NCI-H748 (cell line): ENCODE results near the gene EPB41L4B.

ENCODE experiments used
- DNase-seq: peaks from one replicate; lab custom pipeline; 2025; ENCODE audit not compliant: unreplicated experiment; lab: John Stamatoyannopoulos, UW

Gene EPB41L4B

DNA sequence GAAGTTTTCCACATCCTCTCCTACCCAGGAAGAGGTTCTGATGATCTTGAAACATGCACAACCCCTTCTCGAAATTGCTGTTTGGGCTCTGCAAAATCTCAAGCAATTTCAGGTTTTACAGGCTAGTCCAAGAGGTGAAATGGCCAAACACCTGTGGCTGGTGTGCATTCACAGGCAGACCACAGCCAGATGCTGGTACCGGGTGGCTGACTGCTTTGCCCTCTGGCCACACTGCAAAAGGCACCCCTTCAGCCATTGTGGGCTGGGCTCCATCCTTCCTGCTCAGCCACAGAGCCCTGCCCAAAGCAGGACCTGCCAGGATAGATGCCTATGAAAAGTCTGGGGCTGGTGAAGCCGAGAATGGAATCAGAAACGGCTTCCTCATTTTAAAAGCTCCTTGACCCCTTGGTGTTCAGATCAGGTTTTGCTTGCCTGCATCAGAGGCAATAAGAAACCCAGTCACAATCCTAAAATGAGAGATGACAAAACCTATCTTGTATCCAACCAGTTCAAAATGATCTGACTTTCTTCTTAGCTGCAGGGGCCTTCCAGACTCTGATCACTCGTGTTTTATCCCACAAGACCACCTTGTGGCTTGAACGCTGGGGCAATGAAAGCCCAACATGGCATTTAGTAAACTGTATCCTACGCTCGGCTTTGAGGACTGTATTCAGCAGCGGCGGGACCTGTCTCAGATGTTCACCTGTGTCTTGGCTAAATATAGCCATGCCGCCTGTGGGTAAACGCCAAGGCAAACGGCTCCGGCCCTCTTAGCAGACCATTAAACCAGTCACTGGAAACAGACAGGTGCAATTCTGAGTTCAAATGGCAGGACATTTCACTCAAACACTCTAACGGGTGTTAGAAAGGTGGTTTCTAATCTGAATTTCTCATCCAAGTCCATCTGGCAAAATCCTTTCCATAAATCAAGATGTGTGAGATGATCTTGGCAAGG is 49.6 kb downstream of the EPB41L4B start:
- no peak for DNase-seq

DNA sequence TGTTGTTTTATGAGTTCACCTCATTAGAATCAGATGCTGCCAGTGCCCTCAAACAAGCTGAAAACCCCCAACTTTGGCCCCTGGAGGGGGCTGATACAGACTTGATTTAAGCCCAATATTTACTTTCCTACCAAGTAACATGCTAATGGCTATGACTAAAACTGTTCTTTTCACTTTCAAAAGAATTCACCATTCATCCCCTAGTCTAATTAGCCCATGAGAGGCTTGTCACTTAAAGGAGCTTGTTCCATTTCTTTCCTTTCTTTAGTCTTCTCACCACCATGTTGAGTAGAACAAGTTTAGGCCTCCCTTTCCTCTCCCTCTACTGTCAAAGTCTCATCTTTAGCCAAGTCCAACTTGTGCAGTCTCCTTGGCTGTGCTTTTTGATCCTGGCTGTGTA is 50.4 kb downstream of the EPB41L4B start:
- no peak for DNase-seq

DNA sequence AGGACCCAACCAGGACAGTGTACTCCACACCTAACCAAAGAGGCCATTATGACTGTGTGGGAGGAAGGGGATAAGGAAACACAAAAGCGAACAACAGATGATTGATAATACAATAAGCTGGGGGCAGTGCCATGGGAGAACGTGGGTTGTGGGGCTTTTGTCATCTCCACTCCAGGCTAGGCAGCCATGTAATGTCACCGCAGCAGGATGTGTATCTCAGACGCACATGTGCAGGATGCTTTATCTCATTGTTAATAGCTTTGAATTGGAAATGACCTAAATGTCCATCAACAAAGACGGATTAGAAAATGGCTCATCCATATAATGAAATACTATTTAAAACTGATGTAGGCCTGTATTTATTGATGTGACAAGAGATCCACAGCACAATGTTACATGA is 51.0 kb downstream of the EPB41L4B start:
- DNase-seq, result no peak

DNA sequence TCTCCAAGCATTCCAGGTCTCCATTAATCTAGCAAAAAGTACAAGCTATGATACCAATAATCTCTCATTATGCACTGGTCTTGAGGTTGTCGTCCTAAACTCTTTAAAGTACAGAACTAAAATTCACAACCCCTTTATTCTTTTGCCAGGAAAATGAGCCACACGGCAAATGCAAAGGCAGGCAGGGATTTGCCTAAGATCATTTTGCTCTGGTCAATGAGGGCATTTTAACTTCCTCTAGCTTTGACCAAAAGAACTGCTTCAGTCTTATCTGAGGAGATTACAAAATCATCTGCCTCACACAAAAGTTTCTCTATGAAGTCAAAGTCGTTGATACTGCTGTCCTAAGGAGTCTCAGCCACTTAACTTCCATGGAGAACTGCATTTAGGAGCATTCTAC is 51.8 kb downstream of the EPB41L4B start:
- no peak for DNase-seq

DNA sequence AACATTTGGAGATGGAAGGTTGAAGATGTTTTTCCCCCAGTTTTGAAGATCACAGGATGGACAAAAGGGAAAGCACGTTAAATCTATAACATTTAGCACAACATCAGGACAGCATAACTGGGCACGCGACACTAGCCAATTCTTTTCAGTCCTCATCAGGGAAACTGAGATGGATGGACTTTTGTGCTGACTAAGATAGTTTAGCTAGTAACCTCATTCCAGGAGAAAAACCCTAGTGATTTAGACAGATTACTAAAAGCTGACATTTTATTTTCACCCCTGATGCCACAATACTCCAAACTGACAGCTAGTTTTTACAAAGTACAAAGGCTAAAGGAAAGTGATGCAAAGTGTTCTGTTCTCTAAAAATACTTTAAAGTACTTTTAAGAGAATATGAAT is 53.3 kb downstream of the EPB41L4B start:
- no peak for DNase-seq

DNA sequence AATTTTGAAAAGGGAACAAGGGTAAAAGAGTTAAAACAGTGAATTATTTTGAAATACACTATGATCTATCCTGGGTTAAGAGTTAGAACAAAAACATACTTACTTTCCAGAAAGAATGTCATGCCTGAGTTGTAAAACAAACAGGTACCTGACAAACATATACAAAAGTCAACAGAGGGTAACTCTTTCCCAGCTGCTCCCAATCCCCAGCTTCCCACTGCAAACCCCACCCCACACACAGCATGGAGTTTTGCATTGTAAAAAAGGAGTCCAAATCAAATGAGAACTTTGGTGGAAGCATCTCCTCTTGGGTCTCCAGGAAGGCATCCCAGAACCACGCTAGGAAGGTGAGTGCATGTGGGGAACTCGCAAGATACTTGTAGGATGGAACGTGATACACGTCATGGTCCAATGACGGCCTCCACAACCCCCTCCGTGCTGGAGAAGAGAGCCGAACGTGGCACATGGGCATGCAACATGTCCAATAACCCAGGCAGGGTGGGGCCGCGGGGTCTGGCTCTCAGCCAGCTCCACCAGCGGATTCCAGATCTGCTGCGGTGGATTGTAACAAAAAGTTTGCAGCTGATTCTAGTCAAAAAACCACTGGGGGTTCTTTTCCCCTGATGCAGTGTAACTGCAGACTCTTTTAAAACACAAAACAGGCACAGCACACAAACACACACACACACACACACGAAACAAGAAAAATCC is 55.8 kb downstream of the EPB41L4B start:
- DNase-seq, result peak; percentile 65

DNA sequence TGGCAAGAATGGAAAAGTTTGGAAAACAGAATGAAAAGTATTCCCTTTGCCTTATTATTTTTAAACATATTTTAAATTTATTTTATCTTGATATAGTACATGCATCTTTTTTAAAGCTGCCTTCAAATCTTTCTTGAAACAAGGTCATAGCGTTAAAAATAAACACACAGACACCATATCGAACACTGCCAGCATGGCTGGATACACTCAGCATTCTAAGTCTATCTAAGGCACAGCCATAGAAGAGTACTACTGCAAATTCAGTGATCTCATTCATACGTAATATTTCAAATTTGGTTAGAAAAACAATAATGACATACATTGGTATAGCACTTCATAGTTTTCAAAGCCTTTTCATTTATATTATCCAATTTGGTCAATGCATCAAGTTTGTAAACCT is 57.5 kb downstream of the EPB41L4B start:
- no peak for DNase-seq

DNA sequence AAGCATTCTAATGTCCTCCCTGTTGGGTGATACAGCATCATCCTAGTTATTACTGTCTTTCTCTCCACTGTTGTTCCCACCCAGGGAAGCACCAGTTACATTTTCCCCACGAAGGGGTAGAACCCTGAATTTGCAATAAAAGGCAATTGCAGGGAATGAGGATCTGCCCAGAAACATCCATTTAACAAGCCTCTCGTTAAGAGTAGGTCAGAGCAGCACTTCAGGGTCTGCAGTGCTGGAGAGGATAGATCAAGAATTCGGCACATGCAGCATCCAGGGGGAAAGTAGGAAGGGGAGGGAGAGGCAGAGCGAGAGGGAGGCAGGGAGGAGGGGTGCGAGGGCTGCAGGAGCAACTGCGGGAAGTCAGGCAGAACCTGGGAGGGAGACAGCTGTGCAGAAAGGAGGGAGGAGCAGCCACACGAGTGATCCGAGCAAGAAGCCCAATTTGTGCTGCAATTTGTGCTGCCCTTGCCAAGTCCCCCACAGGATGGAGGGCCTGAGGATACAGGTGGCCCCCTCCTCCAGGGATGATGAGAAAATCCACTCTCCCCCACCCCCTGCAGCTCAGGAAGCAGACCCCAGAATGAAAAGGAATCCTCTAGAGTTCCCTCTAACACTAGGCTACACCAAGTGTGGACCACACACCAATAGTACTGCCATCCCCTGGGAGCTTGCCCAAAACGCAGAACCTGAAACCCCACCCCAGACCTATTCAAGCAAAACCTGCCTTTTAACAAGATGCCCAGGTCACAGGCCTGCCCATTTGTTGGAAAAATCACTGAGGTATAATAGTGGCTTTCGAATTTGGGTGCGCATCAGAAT is 62.2 kb downstream of the EPB41L4B start:
- no peak for DNase-seq

DNA sequence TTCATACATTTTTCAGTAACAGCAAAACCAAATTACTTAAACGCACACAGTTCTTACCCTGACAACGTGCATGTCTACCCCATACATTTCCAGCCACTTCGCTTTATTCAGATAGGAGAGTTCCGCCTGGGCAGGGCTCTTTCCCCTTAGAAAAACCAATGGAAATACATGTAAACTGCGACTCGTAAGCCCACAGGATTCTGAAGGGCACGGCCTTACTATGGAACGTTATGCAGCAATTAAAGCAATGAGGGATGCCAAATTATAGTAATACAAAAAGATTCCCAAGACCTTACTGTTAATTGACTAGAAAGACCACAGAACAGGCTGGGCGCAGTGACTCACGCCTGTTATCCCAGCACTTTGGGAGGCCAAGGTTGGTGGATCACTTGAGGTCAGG is 64.5 kb downstream of the EPB41L4B start:
- no peak for DNase-seq

DNA sequence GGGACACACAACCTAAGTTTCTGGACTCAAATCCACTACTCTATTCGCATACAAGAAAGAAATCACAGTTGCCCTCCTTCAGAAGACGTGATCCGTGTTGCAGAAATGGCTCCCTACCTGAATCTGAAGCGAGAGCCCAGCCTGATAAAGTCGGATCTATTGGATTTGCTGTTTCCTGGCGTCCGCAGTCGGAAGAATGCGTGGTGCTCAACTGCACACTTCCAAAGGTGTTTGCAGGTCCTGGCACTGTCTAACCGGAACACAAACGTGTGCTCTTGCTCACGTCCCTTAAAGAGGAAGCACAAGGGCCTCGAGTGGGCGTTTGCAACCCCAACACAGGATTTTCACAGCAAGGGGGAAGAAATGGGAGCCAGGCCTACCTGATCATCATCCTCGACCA is 65.5 kb downstream of the EPB41L4B start:
- DNase-seq, result no peak

DNA sequence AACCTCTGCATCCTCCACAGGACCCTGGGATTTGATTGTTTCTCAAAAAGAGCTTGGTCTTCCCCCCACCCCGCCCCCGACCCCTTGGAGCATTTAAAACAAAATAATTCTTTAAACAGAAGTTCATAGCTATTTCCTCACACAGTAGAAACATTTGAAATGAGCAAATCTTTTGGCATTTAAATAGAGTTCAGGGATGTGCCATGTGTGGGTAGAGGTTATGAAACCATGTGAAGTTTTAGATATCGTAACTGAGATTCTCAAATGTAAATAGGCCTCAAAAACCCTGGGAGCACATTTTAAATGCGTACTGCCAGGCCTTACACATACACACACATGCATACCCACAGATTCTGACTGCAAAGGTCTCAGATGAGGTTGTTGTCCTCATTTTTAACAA is 66.5 kb downstream of the EPB41L4B start:
- no peak for DNase-seq

DNA sequence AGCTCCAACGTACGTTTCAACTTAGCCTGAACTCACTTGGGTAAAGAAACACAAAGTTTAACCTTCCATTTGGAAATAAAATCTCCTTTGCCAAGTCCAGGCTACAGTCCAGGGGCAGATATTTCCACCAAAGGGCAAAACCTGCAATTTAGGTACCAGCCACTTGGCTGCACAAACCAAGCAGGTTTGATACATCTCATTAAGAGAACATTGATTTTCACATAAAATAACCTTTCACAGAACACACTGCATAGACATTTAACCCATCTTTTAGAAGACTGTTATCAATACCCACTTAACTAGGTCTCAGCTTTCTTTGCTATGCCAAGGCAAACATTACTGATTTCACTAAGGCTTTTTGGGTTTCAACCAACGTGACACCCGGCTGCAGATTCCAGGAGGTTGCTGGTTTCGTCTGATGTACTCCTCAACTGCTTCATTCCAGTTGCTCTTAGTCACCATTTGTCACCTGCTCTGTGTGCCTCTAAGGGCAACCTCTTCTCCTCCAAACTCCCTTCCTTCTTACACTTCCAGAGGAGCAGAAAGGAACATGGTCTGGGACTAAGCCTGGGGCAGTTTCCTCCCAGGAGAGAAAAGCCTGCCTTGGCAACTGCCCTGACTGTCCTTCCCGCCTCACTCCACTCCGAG is 67.1 kb downstream of the EPB41L4B start:
- no peak for DNase-seq

DNA sequence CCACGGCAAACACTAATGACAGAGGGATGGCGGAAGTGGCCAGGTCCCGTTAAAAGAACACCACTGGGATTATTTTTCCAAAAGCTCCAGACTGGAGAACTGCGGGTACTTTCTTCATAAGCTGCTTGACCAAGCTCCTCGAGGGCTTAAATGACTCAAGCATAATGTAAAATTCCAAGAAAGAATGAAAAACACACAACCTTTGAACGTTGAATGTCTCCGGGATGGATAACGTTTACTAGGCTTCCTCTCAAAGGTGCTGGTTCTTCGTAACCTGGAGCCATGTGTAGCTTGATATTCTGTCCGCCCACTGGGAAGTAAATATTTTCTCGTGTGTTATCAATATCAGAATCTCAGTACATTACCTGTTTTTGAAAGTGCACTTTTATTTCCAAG is 67.6 kb downstream of the EPB41L4B start:
- DNase-seq, result no peak

DNA sequence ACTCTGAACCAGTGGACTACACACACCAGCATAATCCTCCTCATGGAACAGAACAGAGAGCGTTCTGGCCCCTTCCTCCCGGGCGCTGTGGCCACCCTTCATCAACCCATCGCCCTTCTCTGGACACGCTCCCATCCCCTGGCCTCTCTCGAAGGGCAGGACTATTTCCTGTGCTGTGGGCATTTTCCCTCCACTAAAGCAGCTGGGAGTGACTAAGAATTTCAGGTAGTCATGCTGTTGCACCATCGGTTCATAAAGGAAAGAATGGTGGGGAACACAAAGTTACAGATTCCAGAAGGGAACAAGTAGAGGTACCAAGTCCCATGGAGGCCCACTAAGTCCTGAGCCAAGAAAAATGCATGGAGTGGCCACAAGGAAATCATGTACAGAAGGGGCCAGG is 68.6 kb downstream of the EPB41L4B start:
- DNase-seq, result no peak

DNA sequence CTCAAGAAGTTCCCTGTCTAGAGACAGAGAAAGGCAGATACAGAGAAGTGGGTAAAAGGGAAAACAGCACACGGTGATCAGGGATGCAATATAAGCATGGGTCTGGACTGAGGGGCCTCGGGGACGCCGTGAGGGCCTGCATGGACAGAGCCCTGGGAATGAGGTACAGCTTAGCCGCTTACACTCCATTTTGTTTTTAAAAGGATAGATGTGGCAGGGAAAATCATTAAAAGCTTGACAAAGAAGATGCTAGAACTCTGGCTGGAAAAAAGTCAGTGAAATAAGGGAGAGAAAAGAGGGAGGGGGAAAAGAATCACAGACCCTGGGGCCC is 69.1 kb downstream of the EPB41L4B start:
- no peak for DNase-seq

DNA sequence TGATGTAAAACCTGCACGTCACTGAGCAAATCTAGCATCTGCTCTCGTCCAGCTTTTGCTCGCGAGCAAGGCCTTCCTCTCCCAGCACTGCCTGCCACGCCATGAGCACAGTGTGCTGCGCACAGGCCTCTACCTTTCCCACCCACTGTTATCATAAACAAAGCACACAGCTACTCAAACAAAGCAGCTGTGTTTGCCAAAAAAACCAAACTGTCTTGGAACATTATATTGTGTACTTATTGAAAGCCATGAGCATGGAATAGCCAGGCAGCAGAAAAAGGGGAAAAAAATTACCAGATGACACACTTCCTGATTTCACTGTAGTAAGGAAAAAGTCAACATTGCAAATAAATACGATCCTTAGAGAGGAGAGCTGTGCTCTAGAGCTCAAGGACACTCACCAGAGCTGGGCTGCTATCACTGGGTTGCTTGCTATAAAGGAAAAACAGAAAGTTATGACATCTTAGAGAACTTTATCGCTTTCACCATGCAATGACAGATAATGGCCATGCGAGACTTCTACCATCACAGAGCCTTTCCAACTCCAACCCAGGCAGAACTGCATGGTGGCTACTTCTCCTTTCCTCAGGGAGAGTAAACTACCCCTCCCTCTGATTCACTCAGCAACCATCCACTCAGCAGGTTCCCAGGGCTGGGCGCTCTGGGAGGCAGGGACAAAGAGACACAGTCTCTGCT is 69.6 kb downstream of the EPB41L4B start:
- peak; percentile 99 for DNase-seq

DNA sequence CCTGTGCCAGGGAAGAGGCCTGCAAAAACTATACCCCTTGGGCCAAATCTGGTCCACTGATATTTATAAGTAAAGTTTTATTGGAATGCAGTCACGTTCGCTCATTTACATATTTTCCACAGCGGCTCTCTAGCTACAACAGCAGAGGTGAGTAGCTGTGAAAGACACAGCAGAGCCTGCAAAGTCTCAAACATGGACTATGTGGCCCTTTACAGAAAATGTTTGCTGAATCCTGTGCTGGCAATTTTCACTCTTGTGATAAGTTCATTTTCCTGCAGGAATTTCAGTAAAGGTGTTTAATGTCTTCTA is 70.1 kb downstream of the EPB41L4B start:
- no peak for DNase-seq

DNA sequence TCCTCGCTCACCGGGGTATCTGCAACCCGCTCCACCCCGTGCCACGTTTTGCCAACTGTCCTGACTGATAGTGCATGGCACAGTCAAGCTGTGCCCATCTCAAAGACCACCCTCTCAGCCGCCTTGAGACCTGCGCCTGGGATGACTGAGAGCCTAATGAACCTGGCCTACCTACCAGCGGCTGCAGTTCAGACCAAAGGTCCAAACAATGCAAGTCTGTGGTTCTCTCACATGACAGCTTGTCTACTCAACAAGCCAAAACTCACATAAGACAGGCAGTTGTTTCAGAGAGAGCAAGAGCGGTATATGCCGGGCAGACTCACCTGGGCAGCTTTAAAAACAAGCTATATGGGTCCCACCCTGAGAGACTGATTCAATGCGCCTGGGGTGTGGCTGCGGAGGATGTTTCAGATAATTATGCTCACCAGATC is 70.5 kb downstream of the EPB41L4B start:
- DNase-seq, result peak; percentile 93

DNA sequence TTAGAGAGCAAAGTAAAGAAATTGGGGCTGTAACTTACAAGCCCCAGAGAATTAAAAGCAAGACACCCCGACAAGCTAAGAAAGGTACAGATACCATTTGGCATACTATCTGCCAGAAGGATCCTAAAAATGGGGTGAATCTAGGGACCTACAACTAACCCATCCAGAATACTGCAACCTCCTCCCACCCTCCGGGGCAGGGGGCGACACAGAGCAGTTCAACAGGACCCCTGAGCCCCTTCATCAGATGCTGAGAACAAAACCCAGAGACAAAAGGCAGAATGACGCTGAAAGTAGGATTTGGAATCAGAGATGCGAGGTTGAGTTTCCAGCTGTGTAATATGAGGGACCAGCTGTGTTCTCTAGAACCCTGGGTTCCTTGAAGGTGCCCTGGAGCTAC is 71.2 kb downstream of the EPB41L4B start:
- DNase-seq, result peak; percentile 40

DNA sequence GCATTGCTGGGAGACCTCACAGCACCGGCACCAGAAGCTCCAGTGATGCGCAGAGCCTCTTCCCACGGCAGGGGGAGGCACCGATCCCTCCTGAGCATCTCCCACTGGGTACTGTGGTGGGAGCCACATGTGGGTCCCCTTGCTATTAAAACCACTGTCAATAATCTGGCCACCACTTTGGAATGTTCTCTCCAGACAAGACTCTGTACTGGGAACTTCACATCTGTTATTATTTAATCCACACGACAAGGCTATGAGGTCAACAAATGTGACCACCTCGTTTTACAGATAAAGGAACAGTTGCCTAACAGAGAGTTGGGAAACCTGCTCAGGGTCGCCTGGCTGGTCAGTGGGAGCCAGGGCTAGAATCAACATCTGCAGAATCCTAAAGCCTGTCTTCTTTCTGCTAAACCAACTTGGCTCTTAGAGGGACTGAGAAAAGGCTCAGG is 72.7 kb downstream of the EPB41L4B start:
- DNase-seq, result no peak

DNA sequence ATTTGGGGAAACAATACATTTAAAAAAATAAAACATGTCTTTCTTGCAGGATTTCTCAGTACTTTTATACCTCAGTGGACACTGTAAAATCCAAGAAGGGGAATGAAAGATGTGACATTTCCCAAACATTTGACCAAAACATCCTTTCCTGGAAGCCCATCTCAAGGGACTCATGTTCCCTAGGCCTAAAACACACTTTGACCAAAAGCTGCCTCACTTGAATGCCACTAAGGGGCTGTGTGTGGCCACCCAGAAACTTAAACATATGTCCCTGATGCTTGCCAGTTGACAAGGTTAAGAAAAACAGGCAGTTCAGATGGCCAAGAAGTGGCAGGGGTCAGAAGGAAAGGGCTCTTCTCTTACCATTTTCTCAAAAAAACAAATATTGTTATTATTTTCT is 73.6 kb downstream of the EPB41L4B start:
- no peak for DNase-seq
